ENCODE data around the gene DDX20.

- TF ChIP-seq CTCF (conservative IDR thresholded peaks at IDR 0.05) (no peak), EZH2 (IDR thresholded peaks at IDR 0.05; ENCODE audit: low read depth) (no peak)
These were observed 58.9 kb downstream of the DDX20 start for GRCh38 chr1:111814642-111815041.

Data from PC-9 (cell line).